ENCODE results near the gene ZNF367. TPM values are rescaled to one million over a fixed set of nuclear protein-coding genes. Genes with fewer than 3 reads are reported as not detected.

Gene ZNF367
- total RNA-seq, 1 experiment from 2014 or later = 14.0 TPM

DNA sequence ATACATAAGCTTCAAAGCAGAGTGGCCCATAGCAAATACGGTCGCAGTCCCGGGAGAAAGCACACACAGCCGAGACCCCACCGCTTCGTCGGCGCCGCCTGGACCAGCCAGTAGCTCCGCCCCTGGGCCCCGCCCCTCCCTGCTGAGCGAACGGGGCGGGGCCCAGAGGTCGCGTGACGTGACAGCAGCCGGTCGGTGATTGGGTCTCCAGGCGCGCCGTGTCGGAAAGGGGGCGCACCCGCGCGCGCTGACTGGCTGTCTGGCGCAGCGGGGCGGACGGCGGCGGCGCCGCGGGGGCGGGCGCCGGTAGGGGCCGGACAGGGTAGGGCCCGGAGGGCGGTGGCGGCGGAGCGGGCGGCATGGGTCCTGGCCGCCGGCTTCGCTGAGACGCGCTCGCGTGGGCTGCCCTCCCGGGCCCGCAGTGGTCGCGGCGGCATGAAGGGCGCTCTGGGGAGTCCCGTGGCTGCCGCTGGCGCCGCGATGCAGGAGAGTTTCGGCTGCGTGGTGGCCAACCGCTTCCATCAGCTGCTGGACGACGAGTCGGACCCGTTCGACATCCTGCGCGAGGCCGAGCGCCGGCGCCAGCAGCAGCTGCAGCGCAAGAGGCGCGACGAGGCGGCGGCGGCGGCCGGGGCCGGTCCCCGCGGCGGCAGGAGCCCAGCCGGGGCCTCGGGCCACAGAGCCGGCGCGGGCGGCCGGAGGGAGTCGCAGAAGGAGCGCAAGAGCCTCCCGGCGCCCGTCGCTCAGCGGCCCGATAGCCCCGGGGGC is 31.9 kb upstream of the ZNF367 start, which contains the start of gene HABP4:
TSS of gene HABP4 (plus strand) at position 325 of the 768 bp plus-strand sequence. CDS start at position 436, 111 bp downstream.
- peaks cover 9% of the 10 kb centered on the region for H3K4me1 ChIP-seq (replicated peaks; ENCODE audit: insufficient read depth)
- ChIA-PET CTCF (interaction anchor here (0.5 kb wide), 2 partner anchors 208 to 233 kb away, joined by 3 to 5 read pairs; no protein-coding TSS in a partner anchor), POLR2A (ENCODE audit: unreplicated experiment) (interaction anchor here (0.5 to 1.1 kb wide), 6 partner anchors 31 to 1035 kb away, joined by 3 to 10 read pairs (median 3); no protein-coding TSS in a partner anchor)
- peak within 1 kb of the TSS; percentile 65 for H3K4me3 ChIP-seq
- peak within 1 kb of the TSS; percentile 82 for H2AFZ ChIP-seq
- H3K27me3 ChIP-seq (ENCODE audit: insufficient read depth, low read depth) = no peaks in the 10 kb centered on the region
- peak; percentile 74 to 97 for DNase-seq
- H4K20me1 ChIP-seq (ENCODE audit: insufficient read depth) = no peaks in the 10 kb centered on the region
- intact Hi-C loops (cut with micrococcal nuclease; ENCODE audit: unreplicated experiment) = loop anchor here (2.0 to 10.0 kb wide), 5 partner anchors 29 to 405 kb away; partner anchors contain the start of genes PRXL2C, ZNF510 and ZNF782
- H3K79me2 ChIP-seq (ENCODE audit: low read depth) = no peaks in the 10 kb centered on the region
- no peak for TF ChIP-seq EZH2 (IDR thresholded peaks at IDR 0.05; ENCODE audit: low read depth)
- TF ChIP-seq, protein P1, sequence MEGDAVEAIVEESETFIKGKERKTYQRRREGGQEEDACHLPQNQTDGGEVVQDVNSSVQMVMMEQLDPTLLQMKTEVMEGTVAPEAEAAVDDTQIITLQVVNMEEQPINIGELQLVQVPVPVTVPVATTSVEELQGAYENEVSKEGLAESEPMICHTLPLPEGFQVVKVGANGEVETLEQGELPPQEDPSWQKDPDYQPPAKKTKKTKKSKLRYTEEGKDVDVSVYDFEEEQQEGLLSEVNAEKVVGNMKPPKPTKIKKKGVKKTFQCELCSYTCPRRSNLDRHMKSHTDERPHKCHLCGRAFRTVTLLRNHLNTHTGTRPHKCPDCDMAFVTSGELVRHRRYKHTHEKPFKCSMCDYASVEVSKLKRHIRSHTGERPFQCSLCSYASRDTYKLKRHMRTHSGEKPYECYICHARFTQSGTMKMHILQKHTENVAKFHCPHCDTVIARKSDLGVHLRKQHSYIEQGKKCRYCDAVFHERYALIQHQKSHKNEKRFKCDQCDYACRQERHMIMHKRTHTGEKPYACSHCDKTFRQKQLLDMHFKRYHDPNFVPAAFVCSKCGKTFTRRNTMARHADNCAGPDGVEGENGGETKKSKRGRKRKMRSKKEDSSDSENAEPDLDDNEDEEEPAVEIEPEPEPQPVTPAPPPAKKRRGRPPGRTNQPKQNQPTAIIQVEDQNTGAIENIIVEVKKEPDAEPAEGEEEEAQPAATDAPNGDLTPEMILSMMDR (conservative IDR thresholded peaks at IDR 0.05) = no peak
- H3K36me3 ChIP-seq (ENCODE audit: low read depth) = no peaks in the 10 kb centered on the region
- H3K4me2 ChIP-seq = peak within 1 kb of the TSS; percentile 86
- H3F3A ChIP-seq (ENCODE audit: insufficient read depth, low read depth) = no peaks in the 10 kb centered on the region
- no TSS peak for BruUV-seq (replicated peaks)
- no peaks in the 10 kb centered on the region for H3K9me3 ChIP-seq (ENCODE audit: insufficient read depth, low read depth)
- no peaks in the 10 kb centered on the region for H3K9me2 ChIP-seq (ENCODE audit: insufficient read depth)
- H3K27ac ChIP-seq = no peak within 1 kb of the TSS

GRCh38 chr9:96449523-96449844 is 31.3 kb upstream of the ZNF367 start:
- Histone ChIP-seq H4K20me1 (ENCODE audit: insufficient read depth) (no peaks in the 10 kb centered on the region), H3K4me3 (peak overlapping the region; percentile 65), H2AFZ (peak overlapping the region; percentile 79), H3K9me3 (ENCODE audit: insufficient read depth, low read depth) (no peaks in the 10 kb centered on the region), H3K27ac (no peak overlapping the region), H3K4me1 (replicated peaks; ENCODE audit: insufficient read depth) (peaks cover 9% of the 10 kb centered on the region), H3K27me3 (ENCODE audit: insufficient read depth, low read depth) (no peaks in the 10 kb centered on the region), H3K36me3 (ENCODE audit: low read depth) (no peaks in the 10 kb centered on the region), H3K9me2 (ENCODE audit: insufficient read depth) (no peaks in the 10 kb centered on the region), H3K4me2 (peak overlapping the region; percentile 85), H3K79me2 (ENCODE audit: low read depth) (no peaks in the 10 kb centered on the region), H3F3A (ENCODE audit: insufficient read depth, low read depth) (no peaks in the 10 kb centered on the region)
- TF ChIP-seq, protein P1 (conservative IDR thresholded peaks at IDR 0.05) = no peak
- no peak for TF ChIP-seq EZH2 (IDR thresholded peaks at IDR 0.05; ENCODE audit: low read depth)
- intact Hi-C loops (cut with micrococcal nuclease; ENCODE audit: unreplicated experiment) = loop anchor here (2.0 to 10.0 kb wide), 3 partner anchors 205 to 405 kb away; partner anchors contain the start of genes PRXL2C, ZNF510 and ZNF782
- ChIA-PET CTCF (interaction anchor here (0.5 to 0.6 kb wide), 2 partner anchors 105 to 208 kb away, joined by 4 to 5 read pairs; no protein-coding TSS in a partner anchor), POLR2A (ENCODE audit: unreplicated experiment) (interaction anchor here (0.5 to 1.1 kb wide), 5 partner anchors 30 to 1036 kb away, joined by 3 to 10 read pairs (median 3); no protein-coding TSS in a partner anchor)
- no peak for DNase-seq
- BruUV-seq (replicated peaks) = no TSS peak

DNA sequence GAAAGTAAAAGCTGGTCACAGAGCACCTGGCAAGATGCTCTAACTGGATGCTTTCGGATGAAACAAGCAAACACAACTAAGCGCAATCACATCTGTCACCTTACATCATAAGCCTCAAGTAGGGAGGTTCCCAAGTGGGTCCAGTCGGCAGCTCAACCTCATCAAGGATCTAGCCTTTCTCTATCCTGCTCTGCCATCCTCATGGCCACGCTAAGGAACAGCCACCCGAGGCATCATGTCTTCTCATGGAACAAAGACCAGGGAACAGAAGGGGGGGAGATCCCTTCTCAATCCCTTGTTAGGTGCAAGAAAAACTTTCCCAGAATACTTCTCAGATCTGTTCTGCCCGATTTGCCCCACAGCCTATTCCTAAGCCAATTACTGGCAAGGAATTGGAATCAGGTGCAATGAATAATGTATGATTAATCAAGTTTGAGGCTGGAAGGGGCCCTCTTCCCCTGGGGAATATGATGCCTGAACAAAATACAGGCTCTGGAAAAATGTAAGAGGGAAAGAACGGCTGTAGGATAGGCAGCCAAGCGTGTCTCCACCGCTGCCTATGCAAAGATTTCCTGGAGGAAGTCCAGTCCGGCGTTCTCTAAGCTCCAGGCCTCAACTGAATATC is 30.5 kb upstream of the ZNF367 start:
- no peak overlapping the region for H3K27ac ChIP-seq
- ChIA-PET POLR2A (ENCODE audit: unreplicated experiment) (interaction anchor here (0.9 kb wide), 1 partner anchor 81 kb away, joined by 3 read pairs; no protein-coding TSS in a partner anchor), CTCF (interaction anchor here (0.7 kb wide), 1 partner anchor 675 kb away, joined by 7 read pairs; no protein-coding TSS in a partner anchor)
- no TSS peak for BruUV-seq (replicated peaks)
- peaks cover 9% of the 10 kb centered on the region for H3K4me1 ChIP-seq (replicated peaks; ENCODE audit: insufficient read depth)
- no peaks in the 10 kb centered on the region for H4K20me1 ChIP-seq (ENCODE audit: insufficient read depth)
- H3K9me2 ChIP-seq (ENCODE audit: insufficient read depth) = no peaks in the 10 kb centered on the region
- H3K9me3 ChIP-seq (ENCODE audit: insufficient read depth, low read depth) = no peaks in the 10 kb centered on the region
- H3F3A ChIP-seq (ENCODE audit: insufficient read depth, low read depth) = no peaks in the 10 kb centered on the region
- no peak overlapping the region for H3K4me3 ChIP-seq
- no peaks in the 10 kb centered on the region for H3K36me3 ChIP-seq (ENCODE audit: low read depth)
- no peaks in the 10 kb centered on the region for H3K27me3 ChIP-seq (ENCODE audit: insufficient read depth, low read depth)
- DNase-seq = no peak
- no peak for TF ChIP-seq EZH2 (IDR thresholded peaks at IDR 0.05; ENCODE audit: low read depth)
- TF ChIP-seq, protein P1 (conservative IDR thresholded peaks at IDR 0.05) = no peak
- no peak overlapping the region for H2AFZ ChIP-seq
- intact Hi-C loops (cut with micrococcal nuclease; ENCODE audit: unreplicated experiment) = loop anchor here (2.0 to 10.0 kb wide), 3 partner anchors 206 to 406 kb away; partner anchors contain the start of genes PRXL2C, ZNF510 and ZNF782
- 0 out of 2 replicates have a peak overlapping the region, but pooled peaks have one; percentile 85 for H3K4me2 ChIP-seq
- no peaks in the 10 kb centered on the region for H3K79me2 ChIP-seq (ENCODE audit: low read depth)
